ENCODE results near the gene GFI1.
"Not testable (repeated sequence)": the region's sequence is repeated elsewhere in the genome, so short reads cannot be mapped to it uniquely, and the experiment has no call there.

The GFI1 gene

DNA sequence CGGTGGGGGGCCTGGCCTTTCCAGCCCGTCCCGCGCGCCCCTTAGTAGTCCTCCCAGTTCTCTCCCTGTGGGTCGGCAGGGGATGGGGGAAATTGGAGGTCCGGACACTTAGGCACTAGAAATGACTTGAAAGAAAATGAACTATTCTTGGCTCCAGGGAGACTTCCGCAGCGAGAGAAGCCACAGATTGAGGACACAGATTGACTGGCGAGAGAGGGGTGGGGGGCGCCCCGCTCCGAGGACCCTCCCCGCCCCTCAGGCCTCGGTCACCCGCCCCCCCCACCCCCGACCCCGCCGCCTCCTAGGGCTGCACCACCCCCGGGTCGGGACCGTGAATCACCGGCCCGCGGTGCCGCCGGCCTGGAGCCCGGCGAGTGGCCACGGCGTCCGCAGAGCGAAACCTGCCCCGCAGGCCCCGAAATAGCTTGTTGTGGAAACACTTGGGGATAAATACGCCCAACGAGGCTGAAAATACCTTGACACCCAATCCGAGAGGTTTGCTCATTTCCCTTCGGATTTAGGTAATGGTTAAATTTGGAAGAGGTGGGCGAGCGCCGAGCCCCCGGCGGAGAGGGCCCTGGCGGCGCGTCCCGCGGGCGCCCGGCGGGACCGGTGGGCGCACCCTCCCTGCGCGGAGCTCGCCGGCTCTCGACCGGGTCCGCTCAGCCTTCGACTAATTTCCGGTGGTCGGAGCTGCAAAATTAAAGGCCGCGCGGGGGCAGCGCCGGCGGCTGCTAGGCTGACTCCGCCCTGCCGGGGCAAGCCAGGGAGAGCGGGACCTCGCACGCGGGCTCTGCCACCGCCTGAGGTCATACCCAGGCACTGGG, at the start of gene GFI1:
GFI1 (minus strand) TSS at position 675 of the 827 bp plus-strand sequence. CDS start 3,438 bp downstream, outside the sequence.
- Histone ChIP-seq H3K9ac (ENCODE audit: insufficient read length) (peak within 1 kb of the TSS; percentile 43), H3K27ac (no peak within 1 kb of the TSS)

DNA sequence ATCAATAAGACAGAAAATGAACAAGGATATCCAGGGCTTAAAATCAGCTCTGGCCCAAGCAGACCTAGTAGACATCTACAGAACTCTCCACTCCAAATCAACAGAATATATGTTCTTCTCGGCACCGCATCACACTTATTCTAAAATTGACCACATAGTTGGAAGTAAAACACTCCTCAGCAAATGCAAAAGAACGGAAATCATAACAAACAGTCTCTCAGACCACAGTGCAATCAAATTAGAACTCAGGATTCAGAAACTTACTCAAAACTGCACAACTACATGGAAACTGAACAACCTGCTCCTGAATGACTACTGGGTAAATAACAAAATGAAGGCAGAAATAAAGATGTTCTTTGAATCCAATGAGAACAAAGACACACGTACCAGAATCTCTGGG, 45.6 kb upstream of the GFI1 start:
- not testable (repeated sequence) for H3K9ac ChIP-seq (ENCODE audit: insufficient read length); H3K27ac ChIP-seq

More for the DNA sequence above, at the start of gene GFI1:
- DNase-seq (ENCODE audit: low read depth, low spot score) = no peak
- Histone ChIP-seq H3K36me3 (ENCODE audit: insufficient read depth, low read length) (no peaks in the 10 kb centered on the region), H3K4me3 (peak within 1 kb of the TSS; percentile 84), H3K9me3 (ENCODE audit: low read depth, low read length) (no peaks in the 10 kb centered on the region)
- TF ChIP-seq POLR2AphosphoS5 (IDR thresholded peaks at IDR 0.05; ENCODE audit: borderline replicate concordance, low read depth, low read length) = no peak
- no peak for TF ChIP-seq FOXP2 (optimal IDR thresholded peaks at IDR 0.05; ENCODE audit: control extremely low read depth, extremely low read length, insufficient read depth)
- no peak for TF ChIP-seq EZH2 (IDR thresholded peaks at IDR 0.05)

DNA sequence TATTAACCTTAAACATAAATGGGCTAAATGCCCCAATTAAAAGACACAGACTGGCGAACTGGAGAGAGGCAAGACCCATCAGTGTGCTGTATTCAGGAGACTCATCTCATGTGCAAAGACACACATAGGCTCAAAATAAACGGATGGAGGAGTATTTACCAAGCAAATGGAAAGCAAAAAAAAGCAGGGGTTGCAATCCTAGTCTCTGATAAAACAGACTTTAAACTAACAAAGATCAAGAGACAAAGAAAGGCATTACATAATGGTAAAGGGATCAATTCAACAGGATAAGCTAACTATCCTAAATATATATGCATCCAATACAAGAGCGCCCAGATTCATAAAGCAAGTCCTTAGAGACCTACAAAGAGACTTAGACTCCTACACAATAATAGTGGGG, 45.2 kb upstream of the GFI1 start:
- H3K9ac ChIP-seq (ENCODE audit: insufficient read length); DNase-seq (ENCODE audit: low read depth, low spot score): not testable (repeated sequence)

More for the DNA sequence above, 45.6 kb upstream of the GFI1 start:
- not testable (repeated sequence) for H3K36me3 ChIP-seq (ENCODE audit: insufficient read depth, low read length); DNase-seq (ENCODE audit: low read depth, low spot score); H3K9me3 ChIP-seq (ENCODE audit: low read depth, low read length); H3K4me3 ChIP-seq

DNA sequence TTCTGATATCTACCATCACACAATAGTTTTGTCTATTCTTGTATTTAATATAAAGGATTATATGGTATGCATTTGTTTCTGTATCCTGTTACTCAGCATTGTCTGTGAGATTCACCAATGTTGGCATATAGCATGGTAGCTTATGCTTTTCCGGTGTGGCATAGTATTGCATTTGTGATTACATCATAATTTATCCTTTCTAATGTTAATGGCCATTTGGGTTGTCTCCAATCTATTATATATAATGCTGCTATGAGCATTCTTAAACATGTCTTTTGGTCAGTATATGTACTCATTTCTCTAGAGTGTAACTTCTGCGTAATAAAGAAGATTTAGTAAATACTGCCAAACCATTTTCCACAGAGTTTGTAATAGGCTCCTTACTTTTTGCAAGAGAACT, 40.9 kb upstream of the GFI1 start:
- Histone ChIP-seq H3K36me3 (ENCODE audit: insufficient read depth, low read length) (no peaks in the 10 kb centered on the region), H3K27ac (no peak overlapping the region), H3K9me3 (ENCODE audit: low read depth, low read length) (no peaks in the 10 kb centered on the region), H3K9ac (ENCODE audit: insufficient read length) (no peak overlapping the region), H3K4me3 (no peak overlapping the region)
- TF ChIP-seq FOXP2 (optimal IDR thresholded peaks at IDR 0.05; ENCODE audit: control extremely low read depth, extremely low read length, insufficient read depth) (no peak), POLR2AphosphoS5 (IDR thresholded peaks at IDR 0.05; ENCODE audit: borderline replicate concordance, low read depth, low read length) (no peak), EZH2 (IDR thresholded peaks at IDR 0.05) (no peak)
- no peak for DNase-seq (ENCODE audit: low read depth, low spot score)

More for the DNA sequence above, 45.2 kb upstream of the GFI1 start:
- not testable (repeated sequence) for H3K36me3 ChIP-seq (ENCODE audit: insufficient read depth, low read length); H3K4me3 ChIP-seq; H3K9me3 ChIP-seq (ENCODE audit: low read depth, low read length); H3K27ac ChIP-seq

DNA sequence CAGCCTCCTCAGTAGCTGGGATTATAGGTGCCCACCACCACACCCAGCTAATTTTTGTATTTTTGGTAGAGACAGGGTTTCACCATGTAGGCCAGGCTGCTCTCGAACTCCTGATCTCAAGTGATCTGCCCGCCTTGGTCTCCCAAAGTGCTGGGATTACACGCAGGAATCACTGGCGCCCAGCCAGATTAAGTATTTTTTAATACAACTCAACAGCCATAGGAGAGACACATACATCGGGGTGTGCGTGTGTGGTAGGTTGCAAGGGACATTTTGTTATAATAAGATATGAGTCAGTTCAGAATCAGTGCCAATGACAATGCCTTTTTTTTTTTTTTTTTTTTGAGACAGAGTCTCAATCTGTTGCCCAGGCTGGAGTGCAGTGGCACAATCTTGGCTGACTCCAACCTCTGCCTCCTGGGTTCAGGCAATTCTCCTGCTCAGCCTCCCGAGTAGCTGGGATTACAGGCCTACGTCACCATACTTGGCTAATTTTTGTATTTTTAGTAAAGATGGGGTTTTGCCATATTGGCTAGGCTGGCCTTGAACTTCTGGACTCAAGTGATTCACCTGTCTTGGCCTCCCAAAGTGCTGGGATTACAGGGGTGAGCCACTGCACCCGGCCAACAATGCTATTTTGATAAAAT, 38.3 kb upstream of the GFI1 start:
- not testable (repeated sequence) for H3K9me3 ChIP-seq (ENCODE audit: low read depth, low read length); H3K27ac ChIP-seq; DNase-seq (ENCODE audit: low read depth, low spot score); H3K9ac ChIP-seq (ENCODE audit: insufficient read length); H3K36me3 ChIP-seq (ENCODE audit: insufficient read depth, low read length); H3K4me3 ChIP-seq

DNA sequence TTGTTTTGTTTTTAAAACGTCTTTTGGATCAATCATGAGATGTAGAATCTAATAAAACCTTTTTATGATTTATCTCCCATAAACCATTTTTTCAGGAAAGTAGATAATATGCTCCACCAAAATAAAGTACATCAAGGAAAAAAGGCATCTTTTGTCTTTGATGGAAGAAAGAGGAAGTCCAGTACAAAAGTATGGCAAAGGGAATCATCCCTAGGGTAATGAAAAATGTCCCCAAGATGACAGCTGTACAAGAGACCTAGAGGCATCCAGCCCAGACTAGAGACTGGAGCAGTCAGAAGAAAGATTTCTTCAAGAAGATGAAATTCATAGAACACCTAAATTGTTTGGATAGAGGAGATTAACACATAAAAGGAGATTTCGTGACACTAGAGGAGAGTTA, 32.3 kb upstream of the GFI1 start:
- TF ChIP-seq POLR2AphosphoS5 (IDR thresholded peaks at IDR 0.05; ENCODE audit: borderline replicate concordance, low read depth, low read length) (no peak), FOXP2 (optimal IDR thresholded peaks at IDR 0.05; ENCODE audit: control extremely low read depth, extremely low read length, insufficient read depth) (no peak), EZH2 (IDR thresholded peaks at IDR 0.05) (no peak)
- Histone ChIP-seq H3K36me3 (ENCODE audit: insufficient read depth, low read length) (no peaks in the 10 kb centered on the region), H3K27ac (no peak overlapping the region), H3K9me3 (ENCODE audit: low read depth, low read length) (no peaks in the 10 kb centered on the region), H3K4me3 (no peak overlapping the region), H3K9ac (ENCODE audit: insufficient read length) (no peak overlapping the region)
- DNase-seq (ENCODE audit: low read depth, low spot score) = no peak

DNA sequence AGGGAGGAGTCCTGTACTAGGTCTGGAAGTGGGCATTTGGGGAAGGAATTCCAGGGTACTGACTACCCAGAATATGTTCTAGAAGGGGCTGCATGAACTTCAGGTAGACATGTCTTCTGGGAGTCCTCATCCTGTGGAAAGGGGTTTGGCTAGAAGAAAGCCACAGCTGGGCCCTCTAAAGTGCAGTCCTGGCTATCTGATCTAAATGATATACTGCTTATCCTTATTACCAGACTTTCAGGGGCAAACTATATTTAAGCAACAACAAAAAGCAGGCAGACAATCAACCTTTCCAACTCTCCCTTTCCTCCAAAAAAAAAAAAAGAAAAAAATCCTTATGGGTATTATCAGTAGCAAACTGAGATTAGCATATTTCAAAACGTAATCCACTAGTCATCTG, 29.8 kb upstream of the GFI1 start:
- DNase-seq (ENCODE audit: low read depth, low spot score) = no peak
- TF ChIP-seq EZH2 (IDR thresholded peaks at IDR 0.05) (no peak), FOXP2 (optimal IDR thresholded peaks at IDR 0.05; ENCODE audit: control extremely low read depth, extremely low read length, insufficient read depth) (no peak)
- Histone ChIP-seq H3K27ac (peak overlapping the region; percentile 72; the same call in 1 of the 2 replicates), H3K4me3 (no peak overlapping the region; the same call in 1 of the 2 replicates), H3K9me3 (ENCODE audit: low read depth, low read length) (no peaks in the 10 kb centered on the region), H3K9ac (ENCODE audit: insufficient read length) (peak overlapping the region; percentile 2), H3K36me3 (ENCODE audit: insufficient read depth, low read length) (no peaks in the 10 kb centered on the region)

DNA sequence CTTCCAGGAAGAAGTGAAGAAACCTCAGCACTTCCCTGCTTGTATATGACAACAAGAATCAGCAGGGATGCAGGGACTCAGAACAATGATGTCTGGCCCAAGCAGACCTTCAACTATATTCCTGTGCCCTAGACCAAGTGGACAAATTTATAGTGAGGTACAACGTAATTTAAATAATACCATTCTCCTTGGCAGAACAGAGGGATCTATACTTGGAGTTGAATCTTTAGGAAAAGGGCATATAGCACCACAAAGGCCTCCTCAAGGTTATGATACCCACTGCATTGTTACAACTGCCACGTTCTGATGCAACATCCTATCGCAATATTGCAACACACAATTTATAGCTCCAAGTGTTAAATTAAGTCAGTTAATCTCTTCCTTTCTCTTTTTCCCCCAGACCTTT, 29.1 kb upstream of the GFI1 start:
- TF ChIP-seq FOXP2 (optimal IDR thresholded peaks at IDR 0.05; ENCODE audit: control extremely low read depth, extremely low read length, insufficient read depth) = no peak
- no peak for TF ChIP-seq POLR2AphosphoS5 (IDR thresholded peaks at IDR 0.05; ENCODE audit: borderline replicate concordance, low read depth, low read length)
- no peak for TF ChIP-seq EZH2 (IDR thresholded peaks at IDR 0.05)
- Histone ChIP-seq H3K4me3 (peak overlapping the region; percentile 6; the same call in 1 of the 2 replicates), H3K36me3 (ENCODE audit: insufficient read depth, low read length) (no peaks in the 10 kb centered on the region), H3K27ac (peak overlapping the region; percentile 72; the same call in 1 of the 2 replicates), H3K9ac (ENCODE audit: insufficient read length) (no peak overlapping the region), H3K9me3 (ENCODE audit: low read depth, low read length) (no peaks in the 10 kb centered on the region)
- peak; percentile 34 for DNase-seq (ENCODE audit: low read depth, low spot score)

DNA sequence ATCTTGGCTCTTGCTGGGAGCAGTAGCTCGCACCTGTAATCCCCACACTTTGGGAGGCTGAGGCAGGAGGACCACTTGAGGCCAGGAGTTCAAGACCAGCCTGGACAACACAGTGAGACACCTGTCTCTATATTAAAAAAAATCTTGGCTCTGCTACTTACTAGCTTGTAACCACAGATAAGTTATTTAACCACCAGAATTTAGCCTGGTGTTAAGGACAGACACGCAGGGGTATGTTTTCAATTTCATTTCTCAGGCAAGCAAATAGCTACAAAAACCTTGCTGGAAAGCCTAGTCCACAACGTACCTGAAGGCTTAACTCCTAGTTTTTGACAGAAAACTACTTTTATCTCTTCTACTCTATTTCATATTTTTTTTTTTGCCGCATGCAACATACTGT, 24.8 kb upstream of the GFI1 start:
- DNase-seq (ENCODE audit: low read depth, low spot score) = no peak
- no peaks in the 10 kb centered on the region for H3K9me3 ChIP-seq (ENCODE audit: low read depth, low read length)
- H3K9ac ChIP-seq (ENCODE audit: insufficient read length) = no peak overlapping the region
- H3K4me3 ChIP-seq = no peak overlapping the region
- no peaks in the 10 kb centered on the region for H3K36me3 ChIP-seq (ENCODE audit: insufficient read depth, low read length)
- H3K27ac ChIP-seq = no peak overlapping the region
- no peak for TF ChIP-seq POLR2AphosphoS5 (IDR thresholded peaks at IDR 0.05; ENCODE audit: borderline replicate concordance, low read depth, low read length)
- TF ChIP-seq EZH2 (IDR thresholded peaks at IDR 0.05) = no peak
- TF ChIP-seq FOXP2 (optimal IDR thresholded peaks at IDR 0.05; ENCODE audit: control extremely low read depth, extremely low read length, insufficient read depth) = no peak
